Stimulated activated CD4-positive, alpha-beta T cell treated with anti-CD3 and anti-CD28 coated beads, Interleukin-1b, Interleukin-23, amount 100 ng/mL, for 1 hour (primary cell): Measurements from ENCODE around the gene LILRB3.
"Not testable (repeated sequence)": the region's sequence is repeated elsewhere in the genome, so short reads cannot be mapped to it uniquely, and the experiment has no call there.

ENCODE experiments used
- DNase-seq, 2 donors: peaks; one replicate each; pipeline ENCODE4 v3.0.0-alpha.2; 2020; ENCODE audit warnings: low read depth in 2 of 2

Gene LILRB3

GRCh38 chr19:54190503-54191010 is 32.2 kb downstream of the LILRB3 start:
- DNase-seq: peak; percentile 100

DNA sequence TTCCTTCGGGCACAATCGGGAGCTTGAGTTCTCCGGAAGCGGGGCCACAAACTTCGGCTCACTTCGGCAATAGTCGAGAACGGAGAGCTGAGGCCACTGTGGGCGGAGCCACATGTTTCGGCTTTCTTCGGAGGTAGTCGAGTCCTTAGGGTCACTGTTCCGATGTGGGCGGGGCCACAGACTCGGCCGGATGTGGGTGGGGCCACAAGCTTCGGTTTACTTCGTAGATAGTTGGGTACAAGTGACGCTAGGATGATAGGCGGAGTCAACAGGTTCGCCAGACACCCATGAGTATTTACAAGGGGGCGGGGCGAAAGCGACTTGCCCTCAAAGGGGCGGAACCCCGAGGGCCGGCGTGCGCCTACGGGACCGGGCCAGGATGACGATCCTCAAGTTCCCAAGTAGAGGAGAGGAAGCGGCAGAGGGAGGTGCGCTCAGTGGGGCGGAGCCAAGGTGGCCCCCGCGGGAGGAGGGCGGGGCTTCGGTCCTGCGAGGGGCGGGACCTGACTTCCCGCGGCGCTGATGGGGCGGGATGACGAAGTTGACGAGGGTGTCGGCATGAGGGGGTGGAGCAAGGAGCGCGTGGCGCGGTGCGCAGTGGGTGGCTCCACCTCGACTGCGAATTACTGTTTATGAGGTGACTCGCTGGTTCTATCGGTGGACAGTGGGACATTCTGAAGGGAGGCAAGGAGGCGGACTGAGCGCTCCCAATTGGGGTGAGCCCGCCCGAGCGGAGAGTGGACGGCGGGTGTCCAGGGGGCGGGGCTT is 32.9 kb downstream of the LILRB3 start:
- peak; percentile 100 for DNase-seq

DNA sequence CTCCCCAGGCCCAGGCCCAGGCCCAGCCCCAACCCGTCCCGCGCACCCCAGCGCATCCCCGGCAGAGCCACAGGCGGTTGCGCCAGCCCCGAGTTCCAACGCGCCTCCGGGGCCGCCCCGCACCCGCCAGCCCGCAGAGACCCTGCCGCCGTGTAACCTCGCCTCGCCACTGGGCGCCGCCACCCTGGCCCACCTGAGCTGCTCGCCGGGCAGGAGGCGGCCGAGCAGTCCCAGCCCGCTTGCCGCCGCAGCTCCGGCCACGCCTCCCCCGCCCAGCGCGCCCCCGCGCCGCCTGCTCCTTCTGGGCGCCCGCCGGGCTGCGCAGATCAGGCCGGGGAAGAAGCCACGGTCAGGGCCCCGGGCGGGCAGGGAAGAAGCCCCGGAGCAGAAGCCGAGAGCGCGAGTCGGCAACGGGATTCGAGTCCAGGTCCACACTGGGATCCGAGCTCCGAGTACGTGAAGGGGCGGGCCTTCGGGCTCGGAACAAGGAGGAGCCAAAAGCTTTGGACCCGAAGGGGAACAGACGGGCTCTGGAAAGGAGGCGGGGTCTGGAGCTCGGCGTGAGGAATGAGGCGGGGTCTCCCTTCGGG is 33.6 kb downstream of the LILRB3 start, which contains the start of gene MBOAT7:
Gene MBOAT7 (minus strand): TSS at position 436 of the 590 bp plus-strand sequence. CDS start 1,072 bp downstream, outside the sequence.
- no peak for DNase-seq

DNA sequence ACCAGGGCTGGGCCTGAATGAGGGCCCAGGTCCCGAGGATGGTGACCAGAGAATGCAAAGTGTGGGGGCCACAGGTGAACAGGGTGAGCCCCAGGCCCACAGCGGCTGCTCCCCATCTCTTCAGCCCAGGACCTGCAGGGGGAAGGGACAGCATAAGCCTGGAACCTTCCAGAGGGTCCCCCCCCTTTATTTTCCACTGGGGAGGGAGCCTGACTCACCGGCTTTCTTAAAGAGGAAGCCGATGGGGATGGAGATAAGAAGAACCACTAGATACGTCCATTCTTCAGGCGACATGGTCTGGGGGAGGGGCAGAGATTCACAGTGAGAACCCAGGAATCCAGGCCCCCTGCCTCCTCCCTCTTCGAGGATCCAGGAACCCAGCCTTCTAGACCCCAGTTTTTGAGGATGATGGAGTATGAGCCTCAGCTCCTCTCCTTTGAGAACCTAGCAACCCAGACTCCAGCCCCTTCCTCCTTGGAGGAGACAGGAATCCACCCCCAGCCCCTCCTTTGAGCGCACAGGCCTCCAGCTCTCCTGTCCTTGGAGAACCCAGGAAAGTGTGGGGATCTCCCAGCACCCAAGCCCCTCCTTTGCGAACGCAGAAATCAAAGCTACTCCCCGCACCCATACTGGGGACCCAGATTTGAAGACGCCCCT is 34.5 kb downstream of the LILRB3 start:
- peak in 1 of 2 donors; percentile 21 for DNase-seq

DNA sequence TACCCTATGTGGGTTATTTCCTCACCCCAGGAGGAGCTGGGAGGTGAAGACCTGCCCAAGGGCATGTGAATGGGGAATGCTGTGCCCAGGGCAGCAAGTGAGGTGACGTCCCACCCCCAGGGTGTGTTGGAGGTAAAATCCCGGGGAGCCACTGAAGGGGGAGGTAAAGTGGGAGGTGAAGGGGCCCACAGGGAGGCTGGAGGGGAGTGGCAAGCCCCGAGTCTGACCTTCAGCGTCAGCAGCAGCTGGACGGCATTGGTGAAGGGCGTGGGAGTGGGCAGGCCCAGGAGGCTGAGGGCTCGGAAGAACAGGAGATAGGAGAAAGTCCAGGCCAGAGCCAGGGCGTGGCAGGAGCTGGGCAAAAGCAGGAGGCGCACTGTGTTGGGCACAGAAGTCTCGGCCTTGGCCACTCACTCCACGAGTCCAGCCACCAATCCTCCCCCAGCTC is 35.8 kb downstream of the LILRB3 start:
- DNase-seq: no peak

DNA sequence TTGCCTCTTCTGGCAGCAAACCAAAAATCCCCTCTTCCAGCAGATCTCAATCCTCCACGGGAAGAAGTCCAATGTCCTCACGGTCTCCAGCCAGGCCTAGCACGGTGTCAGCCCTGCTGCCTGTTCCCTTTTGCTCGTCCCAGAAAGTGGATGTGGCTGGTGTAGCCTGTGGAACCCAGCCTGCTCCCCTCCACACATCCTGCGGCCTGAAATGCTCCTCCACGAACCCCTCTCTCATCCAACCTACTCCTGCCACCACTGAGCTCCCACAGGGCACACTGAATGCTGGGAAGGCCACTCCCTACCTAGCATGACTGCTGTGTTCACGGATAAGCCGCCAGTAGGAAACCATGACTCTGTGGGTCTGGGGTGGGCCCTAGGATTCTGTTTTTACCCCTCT is 36.5 kb downstream of the LILRB3 start:
- DNase-seq: no peak

GRCh38 chr19:54183431-54183830 is 39.4 kb downstream of the LILRB3 start:
- DNase-seq: no peak

DNA sequence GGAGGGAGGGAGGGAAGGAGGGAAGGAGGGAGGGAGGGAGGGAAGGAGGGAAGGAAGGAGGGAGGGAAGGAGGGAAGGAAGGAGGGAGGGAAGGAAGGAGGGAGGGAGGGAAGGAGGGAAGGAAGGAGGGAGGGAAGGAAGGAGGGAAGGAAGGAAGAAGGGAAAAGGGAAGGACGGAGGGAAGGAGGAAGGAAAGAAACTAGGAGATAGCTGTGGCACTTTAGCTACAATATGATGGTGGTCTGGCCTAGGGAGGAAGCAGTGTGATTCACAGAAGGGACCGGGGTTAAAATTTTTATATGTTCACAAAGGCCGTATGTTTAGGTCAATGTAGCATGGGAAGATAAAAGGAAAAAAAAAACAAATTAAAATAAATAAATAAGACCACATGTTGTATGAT is 40.9 kb downstream of the LILRB3 start:
- DNase-seq: not testable (repeated sequence)

DNA sequence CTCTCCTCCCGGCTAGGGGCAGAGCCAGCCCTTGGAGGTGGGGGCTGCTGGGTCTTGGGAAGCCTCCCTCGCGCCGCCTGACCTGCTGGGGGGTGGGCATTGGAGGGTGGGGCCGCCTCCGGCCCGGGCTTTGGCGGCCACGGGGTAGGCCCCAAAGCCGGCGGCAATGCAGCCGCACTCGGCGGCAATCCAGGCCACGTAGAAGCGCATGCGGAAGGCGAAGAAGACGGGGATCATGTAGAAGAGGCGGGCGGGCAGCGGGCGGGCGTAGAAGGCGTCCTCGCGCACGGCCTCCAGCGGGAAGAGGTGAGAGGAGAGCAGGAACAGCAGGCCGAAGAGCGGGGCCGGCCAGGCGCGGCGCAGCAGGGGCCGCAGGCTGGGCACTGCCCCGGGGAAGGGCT is 42.1 kb downstream of the LILRB3 start:
- no peak for DNase-seq

DNA sequence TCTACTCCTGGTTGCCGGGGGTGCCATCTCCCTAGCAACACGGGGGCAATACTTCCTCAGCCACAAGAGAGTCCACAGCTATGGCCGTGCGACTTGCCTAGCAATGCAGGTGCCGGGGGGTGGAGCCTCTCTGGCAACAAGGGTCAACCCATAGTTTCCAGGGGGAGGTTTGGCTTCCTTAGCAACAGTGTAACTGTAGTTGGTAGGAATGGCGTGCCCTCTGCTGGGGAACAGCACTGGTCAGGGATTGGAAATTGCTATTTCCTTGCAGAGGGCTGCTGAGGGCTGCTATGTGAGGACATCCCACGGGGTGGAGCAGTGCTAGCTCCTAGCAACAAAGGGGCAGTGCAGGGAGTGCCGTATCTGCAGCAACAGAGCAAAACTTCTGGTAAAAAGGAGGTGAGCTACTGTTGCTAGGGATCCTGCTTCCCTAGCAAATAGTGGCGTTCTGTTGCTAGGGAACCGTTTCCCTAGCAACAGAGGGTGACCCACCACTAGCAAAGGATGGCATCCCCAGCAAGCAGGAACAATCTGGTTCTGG is 42.8 kb downstream of the LILRB3 start:
- DNase-seq: no peak

DNA sequence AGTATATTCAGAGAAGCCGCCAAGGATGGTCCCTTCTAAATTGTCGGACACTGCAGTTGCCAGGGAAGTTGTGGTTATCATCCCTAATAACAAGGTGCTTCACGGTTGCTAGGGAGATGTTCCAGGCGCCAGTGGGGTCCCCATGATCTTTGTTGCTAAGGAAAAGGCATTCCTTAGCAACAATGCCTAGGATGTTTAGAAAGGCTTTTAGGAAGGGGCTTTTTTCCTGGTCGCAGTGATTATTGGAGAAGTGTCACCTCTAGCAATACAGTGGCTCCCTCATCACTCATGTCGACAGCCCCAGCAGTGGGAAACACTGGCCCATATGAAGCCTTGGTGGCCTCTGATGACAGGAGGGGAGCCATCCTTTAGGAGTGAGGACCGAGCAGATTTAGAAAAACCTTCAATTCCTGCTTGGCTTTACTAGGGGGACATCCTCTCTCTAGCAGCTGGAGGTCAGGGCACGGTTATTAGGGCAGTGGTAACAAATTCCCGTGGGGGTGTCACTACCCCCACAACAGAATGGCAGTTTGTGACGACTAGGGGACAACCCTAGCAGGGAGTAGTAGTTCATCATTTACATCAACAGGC is 43.5 kb downstream of the LILRB3 start:
- no peak for DNase-seq

- DNase-seq: no peak
Measured at GRCh38 chr19:54178581-54179261, 44.1 kb downstream of the LILRB3 start.

DNA sequence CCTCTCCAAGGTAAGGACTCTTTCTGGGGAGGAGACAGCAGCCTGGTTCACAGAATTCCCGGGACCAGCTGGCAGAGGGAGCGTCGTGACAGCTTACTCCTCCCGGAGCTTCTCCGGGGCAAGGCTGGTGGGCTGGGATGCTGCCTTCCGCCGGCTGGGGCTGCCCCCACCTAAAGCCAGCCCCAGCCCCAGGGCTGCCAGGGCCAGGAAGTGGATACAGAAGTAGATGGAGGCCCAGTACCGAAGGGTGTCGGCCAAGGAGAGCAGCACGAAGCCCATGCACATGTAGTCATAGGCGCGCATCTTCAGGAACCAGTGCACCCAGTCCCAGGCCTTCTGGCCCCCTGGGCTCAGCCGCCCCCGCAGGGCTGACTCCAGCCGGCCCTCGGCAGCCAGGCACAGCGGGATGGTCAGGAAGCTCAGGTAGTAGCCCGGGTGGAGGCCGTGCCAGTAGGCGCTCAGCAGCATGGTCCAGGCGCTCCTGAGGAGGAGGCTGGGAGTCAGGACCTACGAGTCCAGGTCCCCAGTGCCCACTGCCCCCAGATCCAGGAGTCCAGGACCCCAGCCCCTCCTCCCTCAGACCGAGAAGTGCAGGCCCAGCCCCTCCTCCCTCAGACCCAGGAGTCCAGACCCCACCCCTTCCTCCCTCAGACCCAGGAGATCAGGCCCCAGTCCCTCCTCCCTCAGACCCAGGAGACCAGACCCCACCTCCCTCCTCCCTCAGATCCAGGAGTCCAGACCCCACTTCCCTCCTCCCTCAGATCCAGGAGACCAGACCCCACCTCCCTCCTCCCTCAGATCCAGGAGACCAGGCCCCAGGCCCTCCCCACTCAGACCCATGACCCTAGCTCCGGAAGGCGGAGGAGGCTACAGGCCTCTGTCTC is 48.6 kb downstream of the LILRB3 start:
- no peak for DNase-seq

- no peak for DNase-seq
Measured at GRCh38 chr19:54173359-54173699, 49.5 kb downstream of the LILRB3 start.

- DNase-seq: no peak
Measured at GRCh38 chr19:54172471-54173358, 50.1 kb downstream of the LILRB3 start, which contains the start of gene TMC4. Gene TMC4, minus strand, starts transcription at chr19:54173160. Its CDS starts 43 bp downstream, at chr19:54173117.

GRCh38 chr19:54171736-54172431 is 50.9 kb downstream of the LILRB3 start:
- not testable (repeated sequence) for DNase-seq

GRCh38 chr19:54169149-54169740 is 53.6 kb downstream of the LILRB3 start:
- no peak for DNase-seq
